Lung (tissue), 12 donors: ENCODE measurements around the gene STEAP1B. TPM values are rescaled to one million over a fixed set of nuclear protein-coding genes. Genes with fewer than 3 reads are reported as not detected.

Experiments
- ATAC-seq: fragments of 200-7000 bp; cut with Tn5 transposase; one replicate; pipeline ENCODE4 v1.9.1; 2020; ENCODE audit warnings: moderate number of reproducible peaks; ENCODE audit not compliant: insufficient read depth, low FRiP score
- DNase-seq, 3 donors: peaks; one replicate each; pipeline ENCODE4 v3.0.0-alpha.2; 2013 to 2017
- H3K27ac ChIP-seq, 2 donors: one replicate each; pipeline ENCODE4 v1.5.1; 2013; ENCODE audit warnings: mild to moderate bottlenecking in 2 of 2, moderate library complexity in 2 of 2, control low read depth in 1 of 2, inconsistent platforms in 1 of 2, low read depth in 1 of 2, low read length in 1 of 2
- H3K27me3 ChIP-seq, 3 donors: one replicate each; pipeline ENCODE4 v1.5.1; 2013; ENCODE audit warnings: low read length in 2 of 3; ENCODE audit not compliant: control insufficient read depth in 3 of 3, insufficient read depth in 3 of 3
- H3K36me3 ChIP-seq, 4 donors: one replicate each; pipeline ENCODE4 v1.5.1; 2013; ENCODE audit warnings: low read length in 4 of 4, mild to moderate bottlenecking in 1 of 4, moderate library complexity in 1 of 4; ENCODE audit not compliant: control insufficient read depth in 4 of 4, insufficient read depth in 4 of 4
- H3K4me1 ChIP-seq, 5 donors: one replicate each; pipeline ENCODE4 v1.5.1; 2013; ENCODE audit warnings: low read length in 5 of 5, mild to moderate bottlenecking in 2 of 5, moderate library complexity in 1 of 5; ENCODE audit not compliant: control insufficient read depth in 5 of 5, insufficient read depth in 5 of 5
- H3K4me3 ChIP-seq: one replicate; pipeline ENCODE4 v1.5.1; 2013; ENCODE audit warnings: mild to moderate bottlenecking, control low read depth, moderate library complexity
- H3K9ac ChIP-seq, 2 donors: one replicate each; pipeline ENCODE4 v1.5.1; 2013; ENCODE audit warnings: low read length in 2 of 2, control low read depth in 1 of 2; ENCODE audit not compliant: insufficient read depth in 1 of 2
- H3K9me3 ChIP-seq, 4 donors: one replicate each; pipeline ENCODE4 v1.5.1; 2013; ENCODE audit warnings: low read length in 3 of 4, mild to moderate bottlenecking in 1 of 4, moderate library complexity in 1 of 4; ENCODE audit not compliant: control insufficient read depth in 4 of 4, insufficient read depth in 3 of 4
- CTCF ChIP-seq: IDR thresholded peaks from 2 replicates; pipeline ENCODE4 v1.5.1; 2012; ENCODE audit warnings: mild to moderate bottlenecking; ENCODE audit errors: control extremely low read depth, extremely low read depth
- WGBS, 2 donors: extraction: QIAGEN DNeasy Blood & Tissue Kit; methylation state at CpG; one replicate each; pipeline ENCODE4 v1.1.7; 2013; 5-methylcytosine and 5-hydroxymethylcytosine counted together
- polyA plus RNA-seq, 2 donors: library from polyadenylated mRNA; stranded (reverse); fragments of 200-250 nt; gene quantifications; one replicate each; pipeline ENCODE4 v1.2.1, GENCODE V29; 2013
- total RNA-seq, 2 donors: library from RNA; depleted of rRNA in 1 of 2; stranded (reverse); fragments of >200 nt in 1 of 2; gene quantifications; one replicate each; pipeline ENCODE4 v1.2.1, GENCODE V29; 2014 to 2021
- donor health status: control.
- donor health status: control.
- donor health status: Bipolar disorder and iron deficiency.
- donor health status: healthy.
- donor health status: DM: yes; HTN: yes; CAD: no.

The STEAP1B gene
- total and polyA plus RNA-seq, 4 donors, result 0.16 to 1.5 (median 0.96) TPM

- Histone ChIP-seq H3K4me3 (no peak overlapping the region), H3K9me3 (peaks cover 0 to 2% (median 0%) of the 10 kb centered on the region in 4 donors), H3K27me3 (no peaks in the 10 kb centered on the region), H3K9ac (no peak overlapping the region), H3K27ac (no peak overlapping the region), H3K4me1 (no peaks in the 10 kb centered on the region), H3K36me3 (no peaks in the 10 kb centered on the region)
- ATAC-seq (no peak), DNase-seq (no peak)
- WGBS, 2 donors, result 89 to 93% methylated on average over 4 of the region's 4 CpGs
- no peak for TF ChIP-seq CTCF
Observed at GRCh38 chr7:22385326-22385725, 114.7 kb downstream of the STEAP1B start.

- Histone ChIP-seq H3K36me3 (no peaks in the 10 kb centered on the region), H3K27me3 (no peaks in the 10 kb centered on the region), H3K4me3 (no peak overlapping the region), H3K4me1 (no peaks in the 10 kb centered on the region), H3K9ac (no peak overlapping the region), H3K27ac (no peak overlapping the region), H3K9me3 (no peaks in the 10 kb centered on the region)
- WGBS, 2 donors, result 97% methylated on average over 2 of the region's 2 CpGs
- no peak for TF ChIP-seq CTCF
- ATAC-seq (no peak), DNase-seq (no peak)
Observed at GRCh38 chr7:22380333-22380732, 119.7 kb downstream of the STEAP1B start.

GRCh38 chr7:22378199-22378980 is 121.6 kb downstream of the STEAP1B start:
- Histone ChIP-seq H3K4me1 (peaks cover 0 to 6% (median 0%) of the 10 kb centered on the region in 5 donors), H3K9ac (no peak overlapping the region), H3K27me3 (no peaks in the 10 kb centered on the region), H3K27ac (peak overlapping the region; percentile 1 to 51), H3K4me3 (no peak overlapping the region), H3K36me3 (no peaks in the 10 kb centered on the region), H3K9me3 (no peaks in the 10 kb centered on the region)
- ATAC-seq (no peak), DNase-seq (no peak)
- no peak for TF ChIP-seq CTCF
- 72 to 78% methylated on average over 7 of the region's 7 CpGs for WGBS, 2 donors

- no peak overlapping the region for H3K4me3 ChIP-seq
- ATAC-seq, result no peak
- H3K27ac ChIP-seq, result no peak overlapping the region
- H3K9ac ChIP-seq, result no peak overlapping the region
- H3K4me1 ChIP-seq, result peaks cover 0 to 13% (median 3%) of the 10 kb centered on the region in 5 donors
- TF ChIP-seq CTCF, result no peak
- no peaks in the 10 kb centered on the region for H3K27me3 ChIP-seq
- no peaks in the 10 kb centered on the region for H3K36me3 ChIP-seq
- 62 to 69% methylated on average over 2 of the region's 2 CpGs for WGBS, 2 donors
- no peak for DNase-seq
- H3K9me3 ChIP-seq, result no peaks in the 10 kb centered on the region
Observed at GRCh38 chr7:22377703-22378102, 122.3 kb downstream of the STEAP1B start.
